Measurements from ENCODE around the gene SOHLH1. TPM values are rescaled to one million over a fixed set of nuclear protein-coding genes. Genes with fewer than 3 reads are reported as not detected.

The SOHLH1 gene
- total RNA-seq, 4 donors from 2014 or later, result not detected

DNA sequence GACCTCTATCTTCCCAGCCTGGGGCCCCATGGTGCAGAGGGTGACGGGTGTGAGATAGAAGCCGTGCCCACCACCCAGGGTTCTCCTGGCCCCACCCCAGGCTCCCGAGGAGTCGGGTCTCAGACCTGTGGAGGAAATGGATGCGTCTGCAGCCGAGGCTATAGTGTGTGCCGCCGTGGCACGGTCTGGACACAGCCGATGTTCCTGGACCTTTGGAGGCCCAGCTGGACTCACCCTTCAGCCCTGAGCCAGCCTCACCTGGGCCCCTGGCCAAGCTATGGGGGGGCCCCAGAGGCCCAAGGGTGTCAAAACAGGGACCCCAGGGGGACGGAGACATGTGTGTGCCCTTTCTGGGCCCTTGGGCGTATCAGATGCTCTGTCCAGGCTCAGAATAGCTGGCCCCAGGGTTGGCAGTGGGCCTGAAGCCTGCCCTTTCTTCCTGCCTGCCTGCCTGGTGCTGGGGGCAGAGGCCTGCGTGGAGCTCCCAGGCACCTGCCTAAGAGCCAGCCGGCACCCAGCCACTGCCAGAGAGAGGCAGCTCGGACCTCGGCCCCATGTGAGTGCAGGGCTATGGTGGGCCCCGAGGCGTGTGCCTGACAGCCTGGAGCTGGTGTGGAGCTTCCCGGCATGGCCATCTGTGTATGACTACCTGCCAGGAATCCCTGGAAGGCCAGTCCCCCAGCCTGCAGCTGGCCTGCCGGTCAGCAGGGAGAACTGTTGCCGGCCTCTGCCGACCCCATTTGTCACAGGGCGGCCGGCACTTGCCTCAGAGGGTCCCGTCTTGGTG, 44.5 kb upstream of the SOHLH1 start:
- DNase-seq (ENCODE audit: low spot score) (no peak), ATAC-seq (ENCODE audit: low FRiP score) (no peak)
- TF ChIP-seq CTCF (IDR thresholded peaks at IDR 0.05), result no peak

GRCh38 chr9:135743021-135743420, 43.7 kb upstream of the SOHLH1 start:
- no peak for TF ChIP-seq CTCF (IDR thresholded peaks at IDR 0.05)
- no peak for DNase-seq (ENCODE audit: low spot score)
- ATAC-seq (ENCODE audit: low FRiP score), result no peak

- DNase-seq (ENCODE audit: low spot score) (no peak), ATAC-seq (ENCODE audit: low FRiP score) (no peak)
- TF ChIP-seq CTCF (IDR thresholded peaks at IDR 0.05), result no peak
Observed at GRCh38 chr9:135741276-135742219, 42.3 kb upstream of the SOHLH1 start.

GRCh38 chr9:135739271-135740220, 40.3 kb upstream of the SOHLH1 start:
- no peak for TF ChIP-seq CTCF (IDR thresholded peaks at IDR 0.05)
- no peak for ATAC-seq (ENCODE audit: low FRiP score)

DNA sequence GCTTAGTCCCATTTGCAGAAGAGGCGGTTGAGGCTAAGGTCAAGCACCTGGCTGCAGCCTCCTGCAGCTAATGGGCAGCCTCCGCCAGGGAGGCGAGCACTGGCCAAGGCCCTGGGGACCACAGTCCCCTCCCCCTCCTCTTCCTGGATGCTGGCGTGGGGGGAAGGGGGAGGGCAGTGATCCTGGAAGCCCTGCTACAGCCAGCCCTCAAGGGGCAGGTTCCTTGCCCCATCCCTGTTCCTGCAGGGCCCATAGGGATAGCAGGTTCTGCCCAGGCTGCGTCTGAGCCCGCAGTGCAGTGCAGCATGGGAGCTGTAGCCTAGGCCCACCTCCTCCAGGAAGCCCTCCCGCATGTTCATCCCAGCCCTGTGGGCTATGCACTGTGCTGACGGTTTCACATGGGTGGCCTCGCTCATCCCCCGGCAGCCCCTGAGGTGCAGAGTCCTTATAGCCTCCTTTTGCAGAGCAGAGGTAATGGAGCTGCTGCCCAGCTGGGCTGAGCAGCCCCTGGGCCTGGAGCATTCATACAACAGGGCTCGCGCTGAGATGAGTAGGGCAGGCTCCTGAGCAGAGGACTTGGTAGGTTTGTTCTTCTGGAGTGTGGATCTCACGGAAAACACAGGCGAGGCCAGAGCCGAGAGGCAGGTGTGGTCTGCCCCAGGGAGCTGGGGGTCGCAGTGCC, 38.7 kb upstream of the SOHLH1 start:
- ATAC-seq (ENCODE audit: low FRiP score) (no peak), DNase-seq (ENCODE audit: low spot score) (no peak)
- no peak for TF ChIP-seq CTCF (IDR thresholded peaks at IDR 0.05)

More at GRCh38 chr9:135739271-135740220, 40.3 kb upstream of the SOHLH1 start:
- no peak for DNase-seq (ENCODE audit: low spot score)
